Fibroblast of lung (primary cell): ENCODE data around the gene RASSF5. TPM values are rescaled to one million over a fixed set of nuclear protein-coding genes. Genes with fewer than 3 reads are reported as not detected.

Source experiments
- DNase-seq, 2 donors: peaks; one replicate each; pipeline versions ENCODE4 v3.0.0 to v3.0.0-alpha.2; 2010; ENCODE audit warnings: low read depth in 2 of 2
- H2AFZ ChIP-seq: 2 replicates; pipeline ENCODE4 v1.5.1; 2012; ENCODE audit warnings: low read length, control low read depth, inconsistent platforms
- H3K27ac ChIP-seq: 2 replicates; pipeline ENCODE4 v1.5.1; 2011; ENCODE audit warnings: low read length, control low read depth; ENCODE audit not compliant: insufficient read depth
- H3K27me3 ChIP-seq: 2 replicates; pipeline ENCODE4 v1.5.1; 2011; ENCODE audit warnings: mild to moderate bottlenecking, low read length; ENCODE audit not compliant: control insufficient read depth, insufficient read depth
- H3K36me3 ChIP-seq: 2 replicates; pipeline ENCODE4 v1.5.1; 2011; ENCODE audit warnings: low read length; ENCODE audit not compliant: control insufficient read depth, insufficient read depth
- H3K4me1 ChIP-seq: 2 replicates; pipeline ENCODE4 v1.5.1; 2011; ENCODE audit warnings: low read length; ENCODE audit not compliant: control insufficient read depth, insufficient read depth; ENCODE audit errors: extremely low read depth
- H3K4me2 ChIP-seq: 2 replicates; pipeline ENCODE4 v1.5.1; 2011; ENCODE audit warnings: low read length, control low read depth; ENCODE audit not compliant: insufficient read depth; ENCODE audit errors: extremely low read depth
- H3K4me3 ChIP-seq, 4 experiments: fragments of 200-600 bp in 1 of 4; sonication (generic) in 1 of 4; replicated peaks in 1 of 4; 2 replicates each; pipeline ENCODE4 v1.5.1; 2011 to 2016; ENCODE audit warnings: low read length in 4 of 4, low read depth in 3 of 4, mild to moderate bottlenecking in 3 of 4, control low read depth in 2 of 4, inconsistent platforms in 1 of 4, mixed read lengths in 1 of 4; ENCODE audit not compliant: insufficient read depth in 1 of 4; ENCODE audit errors: control extremely low read depth in 1 of 4
- H3K79me2 ChIP-seq: 2 replicates; pipeline ENCODE4 v1.5.1; 2012; ENCODE audit warnings: mild to moderate bottlenecking, low read length, inconsistent platforms; ENCODE audit not compliant: control insufficient read depth, insufficient read depth
- H3K9ac ChIP-seq: 2 replicates; pipeline ENCODE4 v1.5.1; 2011; ENCODE audit warnings: mild to moderate bottlenecking, low read length, control low read depth; ENCODE audit not compliant: insufficient read depth
- H3K9me3 ChIP-seq: 2 replicates; pipeline ENCODE4 v1.5.1; 2012; ENCODE audit warnings: low read depth, low read length; ENCODE audit not compliant: control insufficient read depth, insufficient read depth
- H4K20me1 ChIP-seq: 2 replicates; pipeline ENCODE4 v1.5.1; 2011; ENCODE audit warnings: low read length; ENCODE audit not compliant: control insufficient read depth, insufficient read depth; ENCODE audit errors: extremely low read depth
- CTCF ChIP-seq, 2 donors: IDR thresholded peaks in 1 of 2; conservative IDR thresholded peaks in 1 of 2; 1 replicate in 1 of 2; 2 replicates in 1 of 2; pipeline ENCODE4 v1.5.1; 2011 to 2012; ENCODE audit warnings: low read length in 2 of 2, control low read depth in 1 of 2, inconsistent platforms in 1 of 2, low read depth in 1 of 2, mild to moderate bottlenecking in 1 of 2
- EZH2 ChIP-seq: IDR thresholded peaks from 2 replicates; pipeline ENCODE4 v1.5.1; 2012; ENCODE audit warnings: low read length, control low read depth, mild to moderate bottlenecking; ENCODE audit errors: missing control alignments
- polyA plus RNA-seq, 2 donors: library from polyadenylated mRNA; depleted of rRNA in 1 of 2; stranded (reverse) in 1 of 2; unstranded in 1 of 2; fragments of >200 nt; gene quantifications; 2 replicates each; pipeline ENCODE4 v1.2.1, GENCODE V29; 2011 to 2012; ENCODE audit warnings: missing spikeins in 1 of 2
- total RNA-seq: library from RNA; depleted of rRNA; stranded (reverse); fragments of >200 nt; gene quantifications from 2 replicates; pipeline ENCODE4 v1.2.1, GENCODE V29; 2014

RASSF5 gene
- total and polyA plus RNA-seq, 2 donors (not counting 1 experiment from before 2014, with no cell fraction given), result 1.3 to 3.0 TPM

DNA sequence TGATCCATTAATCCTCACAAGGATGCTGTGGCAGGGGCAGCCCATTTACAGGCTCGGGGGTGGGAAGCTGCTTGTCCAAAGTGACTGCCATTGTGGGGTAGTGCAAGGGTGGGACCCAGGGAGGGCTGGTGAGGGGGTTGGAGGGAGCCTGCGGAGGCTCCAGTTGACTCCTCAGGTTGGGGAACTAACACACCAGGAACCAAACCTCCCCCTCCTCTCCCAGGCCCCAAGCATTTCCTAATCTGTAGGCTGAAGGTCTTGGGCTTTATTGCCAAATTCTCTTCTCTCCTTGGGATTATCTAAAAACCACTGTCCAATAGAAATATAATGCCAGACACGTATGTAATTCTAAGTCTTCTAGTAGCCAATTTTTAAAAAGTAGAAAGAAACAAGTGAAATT lies 18.9 kb upstream of the RASSF5 start:
- no peak for DNase-seq
- Histone ChIP-seq H3K9ac (no peak overlapping the region), H3K4me1 (peaks cover 3% of the 10 kb centered on the region), H3K79me2 (no peaks in the 10 kb centered on the region), H4K20me1 (no peaks in the 10 kb centered on the region), H3K4me2 (no peak overlapping the region), H3K27me3 (no peaks in the 10 kb centered on the region), H3K9me3 (no peaks in the 10 kb centered on the region), H3K27ac (no peak overlapping the region), H2AFZ (no peak overlapping the region), H3K36me3 (peaks cover 11% of the 10 kb centered on the region), H3K4me3 (no peak overlapping the region)
- TF ChIP-seq EZH2, result no peak
- TF ChIP-seq CTCF (conservative IDR thresholded peaks at IDR 0.05 in 1 of 2, IDR thresholded peaks at IDR 0.05 in 1 of 2; ENCODE audit: low read depth in 1 of 2, low read length in 2 of 2), result no peak

GRCh38 chr1:206489980-206490770 lies 17.2 kb upstream of the RASSF5 start:
- peak; percentile 55 to 74 for DNase-seq

More at GRCh38 chr1:206489980-206490770, 17.2 kb upstream of the RASSF5 start:
- Histone ChIP-seq H4K20me1 (no peaks in the 10 kb centered on the region), H3K9ac (no peak overlapping the region), H3K4me2 (no peak overlapping the region), H3K36me3 (peaks cover 13% of the 10 kb centered on the region), H3K27ac (no peak overlapping the region), H3K79me2 (no peaks in the 10 kb centered on the region), H3K9me3 (no peaks in the 10 kb centered on the region), H3K4me3 (no peak overlapping the region), H3K27me3 (no peaks in the 10 kb centered on the region), H3K4me1 (peaks cover 3% of the 10 kb centered on the region), H2AFZ (peak overlapping the region; percentile 64)
- TF ChIP-seq EZH2 (no peak), CTCF (conservative IDR thresholded peaks at IDR 0.05 in 1 of 2, IDR thresholded peaks at IDR 0.05 in 1 of 2; ENCODE audit: low read depth in 1 of 2, low read length in 2 of 2) (peak; percentile 98)
